ENCODE data around the gene EGF. TPM values are rescaled to one million over a fixed set of nuclear protein-coding genes. Genes with fewer than 3 reads are reported as not detected.
A peak's percentile ranks its signal among the peaks of the same experiment; 100 is the strongest.

Gene EGF
- total RNA-seq, 2 donors from 2014 or later, result 14.6 to 33.7 TPM

DNA sequence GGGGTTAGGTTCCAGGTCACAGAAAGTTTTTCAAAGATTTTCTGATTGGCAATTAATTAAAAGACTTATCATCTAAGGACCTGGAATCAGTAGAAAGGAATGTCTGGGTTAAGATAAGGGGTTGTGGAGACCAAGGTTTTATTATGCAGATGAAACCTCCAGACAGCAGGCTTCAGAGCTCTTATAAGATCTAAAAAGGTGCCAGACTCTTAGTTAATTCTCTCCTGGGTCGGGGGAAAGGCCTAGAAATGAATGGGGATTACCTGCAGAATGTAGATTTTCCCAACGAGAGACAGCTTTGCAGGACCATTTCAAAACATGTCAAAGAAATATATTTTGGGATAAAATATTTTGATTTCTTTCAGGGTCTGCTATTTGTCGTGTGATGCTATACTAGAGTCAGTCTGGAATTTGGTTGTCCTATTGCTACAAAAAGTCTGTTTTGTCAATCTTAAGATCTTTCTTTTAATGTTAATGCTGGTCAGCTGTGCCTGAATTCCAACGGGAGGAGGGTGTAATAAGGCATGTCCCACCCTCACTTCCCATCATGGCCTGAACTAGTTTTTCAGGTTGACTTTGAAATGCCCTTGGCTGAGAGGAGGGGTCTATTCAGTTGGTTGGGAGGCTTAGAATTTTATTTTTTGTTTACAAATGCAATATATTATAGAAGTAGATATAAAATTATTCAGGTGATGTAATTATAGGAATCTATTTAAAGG is 15.8 kb downstream of the EGF start:
- TF ChIP-seq, protein P1, sequence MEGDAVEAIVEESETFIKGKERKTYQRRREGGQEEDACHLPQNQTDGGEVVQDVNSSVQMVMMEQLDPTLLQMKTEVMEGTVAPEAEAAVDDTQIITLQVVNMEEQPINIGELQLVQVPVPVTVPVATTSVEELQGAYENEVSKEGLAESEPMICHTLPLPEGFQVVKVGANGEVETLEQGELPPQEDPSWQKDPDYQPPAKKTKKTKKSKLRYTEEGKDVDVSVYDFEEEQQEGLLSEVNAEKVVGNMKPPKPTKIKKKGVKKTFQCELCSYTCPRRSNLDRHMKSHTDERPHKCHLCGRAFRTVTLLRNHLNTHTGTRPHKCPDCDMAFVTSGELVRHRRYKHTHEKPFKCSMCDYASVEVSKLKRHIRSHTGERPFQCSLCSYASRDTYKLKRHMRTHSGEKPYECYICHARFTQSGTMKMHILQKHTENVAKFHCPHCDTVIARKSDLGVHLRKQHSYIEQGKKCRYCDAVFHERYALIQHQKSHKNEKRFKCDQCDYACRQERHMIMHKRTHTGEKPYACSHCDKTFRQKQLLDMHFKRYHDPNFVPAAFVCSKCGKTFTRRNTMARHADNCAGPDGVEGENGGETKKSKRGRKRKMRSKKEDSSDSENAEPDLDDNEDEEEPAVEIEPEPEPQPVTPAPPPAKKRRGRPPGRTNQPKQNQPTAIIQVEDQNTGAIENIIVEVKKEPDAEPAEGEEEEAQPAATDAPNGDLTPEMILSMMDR (conservative IDR thresholded peaks at IDR 0.05), result no peak
- 17 to 21% methylated on average over 2 to 4 of the region's 4 CpGs for WGBS, 2 experiments (ENCODE audit: insufficient coverage in 1 of 2, insufficient read length in 1 of 2)
- Mint-ChIP-seq H3K9me3 (peaks cover 5% of the 10 kb centered on the region), H3K27me3 (ENCODE audit: insufficient read depth) (no peaks in the 10 kb centered on the region), H3K27ac (peak overlapping the region; percentile 95), H3K4me1 (peaks cover 29% of the 10 kb centered on the region), H3K36me3 (ENCODE audit: low read depth) (peaks cover 12% of the 10 kb centered on the region), H3K4me3 (no peak overlapping the region)
- H3K4me1 ChIP-seq (ENCODE audit: control insufficient read depth, insufficient read depth, low read length), result peaks cover 18% of the 10 kb centered on the region
- H3K27me3 ChIP-seq (ENCODE audit: control insufficient read depth, insufficient read depth, low read length, poor library complexity, severe bottlenecking), result no peaks in the 10 kb centered on the region
- peak overlapping the region; percentile 69 for H3K9ac ChIP-seq (ENCODE audit: extremely low read depth, low read length, poor library complexity, severe bottlenecking)
- H3K4me3 ChIP-seq (ENCODE audit: low read length), result peak overlapping the region; percentile 36
- peak overlapping the region; percentile 82 for H3K27ac ChIP-seq (ENCODE audit: low read depth, low read length)
- DNase-seq, result no peak
- peaks cover 23% of the 10 kb centered on the region for H3K9me3 ChIP-seq (ENCODE audit: control insufficient read depth, low read length)
- peaks cover 34% of the 10 kb centered on the region for H3K36me3 ChIP-seq (ENCODE audit: control insufficient read depth, insufficient read depth, low read length)

GRCh38 chr4:109930464-109930863 is 17.8 kb downstream of the EGF start:
- Histone ChIP-seq H3K36me3 (ENCODE audit: control insufficient read depth, insufficient read depth, low read length) (peaks cover 29% of the 10 kb centered on the region), H3K4me1 (ENCODE audit: control insufficient read depth, insufficient read depth, low read length) (peaks cover 18% of the 10 kb centered on the region), H3K9me3 (ENCODE audit: control insufficient read depth, low read length) (peaks cover 27% of the 10 kb centered on the region), H3K27me3 (ENCODE audit: control insufficient read depth, insufficient read depth, low read length, poor library complexity, severe bottlenecking) (no peaks in the 10 kb centered on the region), H3K27ac (ENCODE audit: low read depth, low read length) (no peak overlapping the region), H3K4me3 (ENCODE audit: low read length) (peak overlapping the region; percentile 73), H3K9ac (ENCODE audit: extremely low read depth, low read length, poor library complexity, severe bottlenecking) (no peak overlapping the region)
- Mint-ChIP-seq H3K9me3 (peaks cover 21% of the 10 kb centered on the region), H3K4me1 (peaks cover 29% of the 10 kb centered on the region), H3K27me3 (ENCODE audit: insufficient read depth) (no peaks in the 10 kb centered on the region), H3K4me3 (no peak overlapping the region), H3K36me3 (ENCODE audit: low read depth) (peaks cover 15% of the 10 kb centered on the region), H3K27ac (peak overlapping the region; percentile 1)
- TF ChIP-seq, protein P1 (conservative IDR thresholded peaks at IDR 0.05), result no peak
- no peak for DNase-seq

DNA sequence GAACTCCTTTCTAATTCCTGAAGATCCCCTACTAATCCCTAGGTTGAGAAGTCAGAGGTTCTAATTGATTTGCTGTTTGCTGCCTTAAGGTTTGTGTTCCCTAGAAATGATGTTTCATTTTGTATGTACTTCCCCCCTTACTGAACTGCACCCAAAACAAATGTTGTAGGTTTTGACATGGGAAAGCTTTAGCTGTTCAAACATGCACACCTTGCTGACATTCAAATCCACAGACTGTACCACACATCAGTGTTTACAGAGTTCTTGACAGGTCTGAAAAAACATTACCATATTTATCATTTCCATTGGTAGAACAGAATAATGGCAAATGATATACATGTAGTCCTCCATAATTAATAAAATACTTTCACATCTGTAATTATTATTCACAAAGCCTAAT is 18.2 kb downstream of the EGF start:
- no peaks in the 10 kb centered on the region for H3K27me3 ChIP-seq (ENCODE audit: control insufficient read depth, insufficient read depth, low read length, poor library complexity, severe bottlenecking)
- TF ChIP-seq, protein P1 (conservative IDR thresholded peaks at IDR 0.05), result no peak
- H3K36me3 ChIP-seq (ENCODE audit: control insufficient read depth, insufficient read depth, low read length), result peaks cover 27% of the 10 kb centered on the region
- peaks cover 29% of the 10 kb centered on the region for H3K4me1 Mint-ChIP-seq
- H3K9me3 Mint-ChIP-seq, result peaks cover 24% of the 10 kb centered on the region
- peak overlapping the region; percentile 1 for H3K27ac Mint-ChIP-seq
- peak overlapping the region; percentile 73 for H3K4me3 ChIP-seq (ENCODE audit: low read length)
- no peak overlapping the region for H3K27ac ChIP-seq (ENCODE audit: low read depth, low read length)
- H3K9me3 ChIP-seq (ENCODE audit: control insufficient read depth, low read length), result peaks cover 27% of the 10 kb centered on the region
- no peak overlapping the region for H3K4me3 Mint-ChIP-seq
- no peak for DNase-seq
- peaks cover 18% of the 10 kb centered on the region for H3K4me1 ChIP-seq (ENCODE audit: control insufficient read depth, insufficient read depth, low read length)
- no peak overlapping the region for H3K9ac ChIP-seq (ENCODE audit: extremely low read depth, low read length, poor library complexity, severe bottlenecking)
- H3K36me3 Mint-ChIP-seq (ENCODE audit: low read depth), result peaks cover 16% of the 10 kb centered on the region
- H3K27me3 Mint-ChIP-seq (ENCODE audit: insufficient read depth), result no peaks in the 10 kb centered on the region

Measured in endodermal cell (in vitro differentiated cells).